Liver (tissue), 9 donors: ENCODE data around the gene TLR4. TPM values are rescaled to one million over a fixed set of nuclear protein-coding genes. Genes with fewer than 3 reads are reported as not detected.

Source experiments
- DNase-seq: peaks from one replicate; pipeline ENCODE4 v3.0.0-alpha.2; 2017; ENCODE audit warnings: low spot score
- H3K27ac ChIP-seq, 2 donors: one replicate each; pipeline ENCODE4 v1.7.0; 2013; ENCODE audit warnings: inconsistent platforms in 2 of 2, low read length in 2 of 2, control low read depth in 1 of 2, low read depth in 1 of 2, mild to moderate bottlenecking in 1 of 2
- H3K27me3 ChIP-seq, 4 donors: one replicate each; pipeline versions ENCODE4 v1.6.1 to v1.7.0; 2013; ENCODE audit warnings: low read length in 3 of 4, inconsistent platforms in 1 of 4, mild to moderate bottlenecking in 1 of 4, moderate library complexity in 1 of 4; ENCODE audit not compliant: control insufficient read depth in 4 of 4, insufficient read depth in 4 of 4
- H3K36me3 ChIP-seq, 4 donors: one replicate each; pipeline versions ENCODE4 v1.6.1 to v1.7.0; 2013; ENCODE audit warnings: low read length in 3 of 4, mild to moderate bottlenecking in 3 of 4, low read depth in 1 of 4, moderate library complexity in 1 of 4; ENCODE audit not compliant: control insufficient read depth in 4 of 4, insufficient read depth in 3 of 4
- H3K4me1 ChIP-seq, 4 donors: one replicate each; pipeline versions ENCODE4 v1.6.1 to v1.7.0; 2013; ENCODE audit warnings: low read length in 3 of 4, mild to moderate bottlenecking in 3 of 4, moderate library complexity in 1 of 4; ENCODE audit not compliant: control insufficient read depth in 4 of 4, insufficient read depth in 4 of 4
- H3K4me3 ChIP-seq, 3 donors: one replicate each; pipeline versions ENCODE4 v1.6.1 to v1.7.0; 2013; ENCODE audit warnings: low read length in 3 of 3, control low read depth in 1 of 3, low read depth in 1 of 3, mild to moderate bottlenecking in 1 of 3
- H3K9ac ChIP-seq, 2 donors: one replicate each; pipeline ENCODE4 v1.7.0; 2013; ENCODE audit warnings: low read length in 2 of 2, mild to moderate bottlenecking in 2 of 2, moderate library complexity in 2 of 2, control low read depth in 1 of 2, low read depth in 1 of 2
- H3K9me3 ChIP-seq, 4 donors: one replicate each; pipeline versions ENCODE4 v1.6.1 to v1.7.0; 2013; ENCODE audit warnings: low read length in 3 of 4; ENCODE audit not compliant: control insufficient read depth in 4 of 4
- EGR1 ChIP-seq, 2 donors: IDR thresholded peaks; 2 replicates each; pipeline ENCODE4 v1.6.1; 2016 to 2018; ENCODE audit warnings: antibody characterized with exemption in 2 of 2, low read depth in 2 of 2
- FOXA1 ChIP-seq: IDR thresholded peaks from 2 replicates; pipeline ENCODE4 v1.6.1; 2016; ENCODE audit warnings: antibody characterized with exemption
- FOXA2 ChIP-seq: IDR thresholded peaks from 2 replicates; pipeline ENCODE4 v1.6.1; 2016; ENCODE audit warnings: antibody characterized with exemption
- GABPA ChIP-seq, 2 donors: IDR thresholded peaks in 1 of 2; conservative IDR thresholded peaks in 1 of 2; 2 replicates each; pipeline ENCODE4 v1.6.1; 2016; ENCODE audit warnings: antibody characterized with exemption in 2 of 2, mild to moderate bottlenecking in 1 of 2, moderate library complexity in 1 of 2
- HNF4A ChIP-seq, 2 donors: conservative IDR thresholded peaks; 2 replicates each; pipeline ENCODE4 v1.6.1; 2016; ENCODE audit warnings: antibody characterized with exemption in 2 of 2, mild to moderate bottlenecking in 2 of 2
- HNF4G ChIP-seq: IDR thresholded peaks from 2 replicates; pipeline ENCODE4 v1.6.1; 2016; ENCODE audit warnings: antibody characterized with exemption
- JUND ChIP-seq, 2 donors: IDR thresholded peaks; 2 replicates each; pipeline ENCODE4 v1.6.1; 2016; ENCODE audit warnings: antibody characterized with exemption in 2 of 2
- NR2F2 ChIP-seq: IDR thresholded peaks from 2 replicates; pipeline ENCODE4 v1.6.1; 2016; ENCODE audit warnings: antibody characterized with exemption
- RXRA ChIP-seq, 2 donors: IDR thresholded peaks; 2 replicates each; pipeline ENCODE4 v1.6.1; 2017 to 2018; ENCODE audit warnings: antibody characterized with exemption in 2 of 2, mild to moderate bottlenecking in 1 of 2
- WGBS: extraction: QIAGEN DNeasy Blood & Tissue Kit; methylation state at CpG from one replicate; pipeline ENCODE4 v1.1.7; 2013; 5-methylcytosine and 5-hydroxymethylcytosine counted together
- polyA plus RNA-seq, 2 donors: library from polyadenylated mRNA; stranded (reverse) in 1 of 2; unstranded in 1 of 2; fragments of 200-250 nt in 1 of 2; fragments of >200 nt in 1 of 2; fragmentation: Nextera tagmentation in 1 of 2; extraction: Ambion mirVana in 1 of 2; gene quantifications; one replicate each; pipeline versions ENCODE4 v1.2.1 to v1.2.3, GENCODE V29; 2013 to 2015
- total RNA-seq, 2 donors: library from RNA; depleted of rRNA; stranded (reverse); fragments of >200 nt; gene quantifications; one replicate each; pipeline ENCODE4 v1.2.3, GENCODE V29; 2014
- TF ChIP-seq, protein P1 (sequence below): IDR thresholded peaks from 2 replicates; pipeline ENCODE4 v1.6.1; 2016; ENCODE audit warnings: antibody characterized with exemption
- TF ChIP-seq, protein P2 (sequence below): IDR thresholded peaks from 2 replicates; pipeline ENCODE4 v1.6.1; 2016; ENCODE audit warnings: antibody characterized with exemption, mild to moderate bottlenecking
- donor health status: healthy.
- donor health status: healthy.
- donor health status: healthy.
- donor health status: healthy.
- donor health status: healthy.

The TLR4 gene
- total and polyA plus RNA-seq, 4 donors = 5.4 to 23.3 (median 10.0) TPM

DNA sequence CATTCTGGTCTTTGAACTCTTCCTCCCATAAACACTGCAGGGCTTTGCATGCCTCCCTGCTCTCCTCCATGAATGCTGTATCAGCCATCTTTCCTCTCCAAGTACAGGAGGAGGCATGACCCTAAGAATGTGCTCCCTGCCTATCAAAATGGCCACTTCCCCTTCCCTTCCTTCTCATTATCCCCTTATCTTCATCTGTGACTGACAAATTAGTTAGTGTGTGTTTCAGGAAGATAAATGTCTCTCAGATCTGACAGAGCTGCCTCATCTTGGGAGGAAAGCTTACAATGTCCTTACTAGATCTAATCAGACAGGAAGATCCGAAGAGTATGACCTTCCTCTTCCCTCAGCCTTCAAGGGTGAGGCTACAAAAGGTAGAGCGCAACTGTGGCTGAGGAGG lies 46.2 kb downstream of the TLR4 start:
- no peaks in the 10 kb centered on the region for H3K9me3 ChIP-seq
- no peak overlapping the region for H3K27ac ChIP-seq
- H3K9ac ChIP-seq = no peak overlapping the region
- H3K4me3 ChIP-seq = no peak overlapping the region
- DNase-seq = no peak
- no peaks in the 10 kb centered on the region for H3K36me3 ChIP-seq
- peaks cover 0 to 2% (median 0%) of the 10 kb centered on the region in 4 donors for H3K27me3 ChIP-seq
- TF ChIP-seq GABPA (IDR thresholded peaks at IDR 0.05 in 1 of 2, conservative IDR thresholded peaks at IDR 0.05 in 1 of 2) = no peak
- no peak for TF ChIP-seq FOXA2
- TF ChIP-seq, protein P1, sequence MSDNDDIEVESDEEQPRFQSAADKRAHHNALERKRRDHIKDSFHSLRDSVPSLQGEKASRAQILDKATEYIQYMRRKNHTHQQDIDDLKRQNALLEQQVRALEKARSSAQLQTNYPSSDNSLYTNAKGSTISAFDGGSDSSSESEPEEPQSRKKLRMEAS = no peak
- no peak for TF ChIP-seq NR2F2
- TF ChIP-seq, protein P2, sequence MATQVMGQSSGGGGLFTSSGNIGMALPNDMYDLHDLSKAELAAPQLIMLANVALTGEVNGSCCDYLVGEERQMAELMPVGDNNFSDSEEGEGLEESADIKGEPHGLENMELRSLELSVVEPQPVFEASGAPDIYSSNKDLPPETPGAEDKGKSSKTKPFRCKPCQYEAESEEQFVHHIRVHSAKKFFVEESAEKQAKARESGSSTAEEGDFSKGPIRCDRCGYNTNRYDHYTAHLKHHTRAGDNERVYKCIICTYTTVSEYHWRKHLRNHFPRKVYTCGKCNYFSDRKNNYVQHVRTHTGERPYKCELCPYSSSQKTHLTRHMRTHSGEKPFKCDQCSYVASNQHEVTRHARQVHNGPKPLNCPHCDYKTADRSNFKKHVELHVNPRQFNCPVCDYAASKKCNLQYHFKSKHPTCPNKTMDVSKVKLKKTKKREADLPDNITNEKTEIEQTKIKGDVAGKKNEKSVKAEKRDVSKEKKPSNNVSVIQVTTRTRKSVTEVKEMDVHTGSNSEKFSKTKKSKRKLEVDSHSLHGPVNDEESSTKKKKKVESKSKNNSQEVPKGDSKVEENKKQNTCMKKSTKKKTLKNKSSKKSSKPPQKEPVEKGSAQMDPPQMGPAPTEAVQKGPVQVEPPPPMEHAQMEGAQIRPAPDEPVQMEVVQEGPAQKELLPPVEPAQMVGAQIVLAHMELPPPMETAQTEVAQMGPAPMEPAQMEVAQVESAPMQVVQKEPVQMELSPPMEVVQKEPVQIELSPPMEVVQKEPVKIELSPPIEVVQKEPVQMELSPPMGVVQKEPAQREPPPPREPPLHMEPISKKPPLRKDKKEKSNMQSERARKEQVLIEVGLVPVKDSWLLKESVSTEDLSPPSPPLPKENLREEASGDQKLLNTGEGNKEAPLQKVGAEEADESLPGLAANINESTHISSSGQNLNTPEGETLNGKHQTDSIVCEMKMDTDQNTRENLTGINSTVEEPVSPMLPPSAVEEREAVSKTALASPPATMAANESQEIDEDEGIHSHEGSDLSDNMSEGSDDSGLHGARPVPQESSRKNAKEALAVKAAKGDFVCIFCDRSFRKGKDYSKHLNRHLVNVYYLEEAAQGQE = no peak
- TF ChIP-seq JUND (IDR thresholded peaks at IDR 0.05) = no peak
- TF ChIP-seq HNF4G = no peak
- no peak for TF ChIP-seq RXRA (IDR thresholded peaks at IDR 0.05)
- 68% methylated on average over 2 of the region's 2 CpGs for WGBS
- no peaks in the 10 kb centered on the region for H3K4me1 ChIP-seq

DNA sequence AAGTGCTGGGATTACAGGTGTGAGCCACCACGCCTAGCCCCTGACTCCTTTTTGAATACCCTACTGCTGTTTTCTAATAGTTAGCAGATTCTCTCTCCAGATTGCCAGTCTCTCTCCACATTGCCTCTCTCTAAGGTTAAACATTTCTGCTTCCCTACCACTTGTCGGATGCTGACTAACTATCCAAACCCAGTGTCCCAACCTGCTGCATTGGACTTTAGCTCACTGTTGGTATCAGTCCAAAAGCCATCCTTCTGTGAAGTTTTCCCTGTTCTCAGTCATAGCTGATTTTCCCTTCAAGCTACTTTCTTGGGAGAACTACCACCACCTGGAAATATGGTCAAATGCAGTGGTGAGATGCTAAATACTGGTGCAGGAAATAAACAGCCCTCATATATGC lies 48.7 kb downstream of the TLR4 start:
- no peak overlapping the region for H3K9ac ChIP-seq
- no peak overlapping the region for H3K4me3 ChIP-seq
- no peaks in the 10 kb centered on the region for H3K27me3 ChIP-seq
- no peak overlapping the region for H3K27ac ChIP-seq
- H3K36me3 ChIP-seq = no peaks in the 10 kb centered on the region
- no peaks in the 10 kb centered on the region for H3K4me1 ChIP-seq
- peak in 1 of 2 donors; percentile 4 for TF ChIP-seq HNF4A (conservative IDR thresholded peaks at IDR 0.05)
- TF ChIP-seq FOXA1 = no peak
- H3K9me3 ChIP-seq = no peaks in the 10 kb centered on the region
- DNase-seq = no peak
- 77% methylated on average over 2 of the region's 2 CpGs for WGBS

GRCh38 chr9:117757561-117758190 lies 53.5 kb downstream of the TLR4 start:
- Histone ChIP-seq H3K4me1 (no peaks in the 10 kb centered on the region), H3K4me3 (no peak overlapping the region), H3K27ac (no peak overlapping the region), H3K27me3 (no peaks in the 10 kb centered on the region), H3K36me3 (no peaks in the 10 kb centered on the region), H3K9ac (no peak overlapping the region), H3K9me3 (no peaks in the 10 kb centered on the region)
- no peak for TF ChIP-seq NR2F2
- DNase-seq = no peak
- WGBS = 77% methylated on average over 5 of the region's 5 CpGs

- Histone ChIP-seq H3K9ac (no peak overlapping the region), H3K4me3 (no peak overlapping the region), H3K9me3 (no peaks in the 10 kb centered on the region), H3K27me3 (no peaks in the 10 kb centered on the region), H3K36me3 (no peaks in the 10 kb centered on the region), H3K4me1 (no peaks in the 10 kb centered on the region), H3K27ac (no peak overlapping the region)
- WGBS = 79% methylated on average over 4 of the region's 4 CpGs
- TF ChIP-seq EGR1 (IDR thresholded peaks at IDR 0.05; ENCODE audit: low read depth in 2 of 2) (no peak), RXRA (IDR thresholded peaks at IDR 0.05) (peak; percentile 32 to 51)
- no peak for DNase-seq
Observed at GRCh38 chr9:117763314-117763713, 59.1 kb downstream of the TLR4 start.
